Esophagus squamous epithelium (tissue), 4 donors: Measurements from ENCODE around the gene UGT1A8.

ENCODE experiments used
- CTCF ChIP-seq, 6 experiments: fragments of 450-650 bp in 4 of 6; fragments of 200-600 bp in 2 of 6; sonication (generic) in 2 of 6; IDR thresholded peaks; one replicate each; pipeline ENCODE4 v1.5.1; 2016 to 2019; ENCODE audit warnings: antibody characterized with exemption in 6 of 6, mild to moderate bottlenecking in 4 of 6, moderate library complexity in 4 of 6
- POLR2A ChIP-seq, 4 donors: fragments of 450-650 bp; IDR thresholded peaks; one replicate each; pipeline ENCODE4 v1.6.1; 2017; ENCODE audit warnings: antibody characterized with exemption in 4 of 4, mild to moderate bottlenecking in 4 of 4, moderate library complexity in 3 of 4

DNA sequence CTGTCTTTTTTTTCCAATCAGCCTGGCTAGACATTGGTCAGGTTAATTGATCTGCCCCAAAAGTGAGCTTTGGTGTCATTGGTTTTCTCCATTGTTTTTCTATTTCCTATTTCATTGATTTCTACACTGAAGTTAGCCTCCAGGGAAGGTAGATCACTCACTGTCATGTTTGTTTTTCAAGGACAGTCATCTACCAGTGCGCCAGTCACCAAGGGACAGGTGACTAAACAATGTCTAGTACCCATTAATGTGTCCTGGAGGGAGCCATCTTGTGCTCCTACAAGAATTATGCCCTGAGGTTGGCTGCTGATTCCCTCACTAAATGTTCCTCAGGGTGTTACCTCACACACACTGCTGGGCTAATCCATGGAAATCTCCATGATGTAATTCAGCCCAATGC lies 33.2 kb upstream of the UGT1A8 start:
- no peak for TF ChIP-seq CTCF (IDR thresholded peaks at IDR 0.05)
- no peak for TF ChIP-seq POLR2A (IDR thresholded peaks at IDR 0.05)
